Measurements from ENCODE around the gene SEPTIN8.

DNA sequence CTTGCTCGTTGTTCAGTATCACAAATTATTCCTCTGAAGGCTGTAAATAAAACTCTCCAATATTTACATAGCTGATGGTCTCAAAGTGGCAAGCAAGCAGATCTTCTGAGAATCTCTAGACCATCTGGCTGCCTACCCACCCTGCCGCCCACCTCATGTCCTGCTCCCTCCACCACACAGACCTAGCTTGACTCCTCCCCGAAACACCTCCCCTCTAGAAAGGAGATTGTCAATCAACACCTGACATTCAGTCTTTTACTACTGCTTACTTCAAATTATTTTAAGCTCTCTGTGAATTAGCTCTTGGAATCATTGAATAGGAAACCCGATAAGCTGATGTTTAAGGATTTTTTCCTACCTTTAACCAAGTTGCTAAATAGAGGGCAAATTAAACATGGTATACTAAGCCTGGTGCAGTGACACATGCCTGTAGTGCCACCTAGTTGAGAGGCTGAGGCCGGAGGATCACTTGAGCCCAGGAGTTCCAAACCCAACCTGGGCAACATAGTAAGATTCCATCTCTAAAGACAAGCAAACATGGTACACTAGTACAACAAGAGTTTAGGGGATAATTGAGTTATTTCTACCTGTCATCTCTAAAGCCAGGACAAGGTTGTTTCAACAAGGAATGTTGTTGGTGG is 25.1 kb upstream of the SEPTIN8 start:
- no peak for TF ChIP-seq POLR2AphosphoS5 (IDR thresholded peaks at IDR 0.05; ENCODE audit: low read depth, low read length)
- TF ChIP-seq, protein P1, sequence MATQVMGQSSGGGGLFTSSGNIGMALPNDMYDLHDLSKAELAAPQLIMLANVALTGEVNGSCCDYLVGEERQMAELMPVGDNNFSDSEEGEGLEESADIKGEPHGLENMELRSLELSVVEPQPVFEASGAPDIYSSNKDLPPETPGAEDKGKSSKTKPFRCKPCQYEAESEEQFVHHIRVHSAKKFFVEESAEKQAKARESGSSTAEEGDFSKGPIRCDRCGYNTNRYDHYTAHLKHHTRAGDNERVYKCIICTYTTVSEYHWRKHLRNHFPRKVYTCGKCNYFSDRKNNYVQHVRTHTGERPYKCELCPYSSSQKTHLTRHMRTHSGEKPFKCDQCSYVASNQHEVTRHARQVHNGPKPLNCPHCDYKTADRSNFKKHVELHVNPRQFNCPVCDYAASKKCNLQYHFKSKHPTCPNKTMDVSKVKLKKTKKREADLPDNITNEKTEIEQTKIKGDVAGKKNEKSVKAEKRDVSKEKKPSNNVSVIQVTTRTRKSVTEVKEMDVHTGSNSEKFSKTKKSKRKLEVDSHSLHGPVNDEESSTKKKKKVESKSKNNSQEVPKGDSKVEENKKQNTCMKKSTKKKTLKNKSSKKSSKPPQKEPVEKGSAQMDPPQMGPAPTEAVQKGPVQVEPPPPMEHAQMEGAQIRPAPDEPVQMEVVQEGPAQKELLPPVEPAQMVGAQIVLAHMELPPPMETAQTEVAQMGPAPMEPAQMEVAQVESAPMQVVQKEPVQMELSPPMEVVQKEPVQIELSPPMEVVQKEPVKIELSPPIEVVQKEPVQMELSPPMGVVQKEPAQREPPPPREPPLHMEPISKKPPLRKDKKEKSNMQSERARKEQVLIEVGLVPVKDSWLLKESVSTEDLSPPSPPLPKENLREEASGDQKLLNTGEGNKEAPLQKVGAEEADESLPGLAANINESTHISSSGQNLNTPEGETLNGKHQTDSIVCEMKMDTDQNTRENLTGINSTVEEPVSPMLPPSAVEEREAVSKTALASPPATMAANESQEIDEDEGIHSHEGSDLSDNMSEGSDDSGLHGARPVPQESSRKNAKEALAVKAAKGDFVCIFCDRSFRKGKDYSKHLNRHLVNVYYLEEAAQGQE (IDR thresholded peaks at IDR 0.05; ENCODE audit: insufficient read depth in 1 of 2, low read depth in 2 of 2, low read length in 2 of 2) = no peak
- no peak for TF ChIP-seq SIN3A (IDR thresholded peaks at IDR 0.05; ENCODE audit: borderline replicate concordance, insufficient read depth, low read length)

Measured in PFSK-1 (cell line).